HepG2 (cell line): ENCODE results near the gene HELZ.
"Not testable (repeated sequence)": the region's sequence is repeated elsewhere in the genome, so short reads cannot be mapped to it uniquely, and the experiment has no call there.

Experiments used
- EP300 ChIP-seq, 3 experiments: sonication (generic) in 1 of 3; formaldehyde crosslinking in 1 of 3; IDR thresholded peaks; 2 replicates each; pipeline versions ENCODE4 v1.5.1 to v1.6.1; 2011 to 2020; ENCODE audit warnings: low read depth in 2 of 3, low read length in 2 of 3, borderline replicate concordance in 1 of 3, improper control_type of control experiment in 1 of 3, mild to moderate bottlenecking in 1 of 3, missing genetic modification reagents in 1 of 3, moderate library complexity in 1 of 3
- KLF15 ChIP-seq: sonication (generic); formaldehyde crosslinking; IDR thresholded peaks from 2 replicates; pipeline ENCODE4 v1.8.1; 2023; ENCODE audit warnings: borderline replicate concordance, mild to moderate bottlenecking, inconsistent platforms, missing genetic modification reagents, mixed read lengths
- MED1 ChIP-seq: sonication (generic); formaldehyde crosslinking; IDR thresholded peaks from 2 replicates; pipeline ENCODE4 v1.4.0; 2020; ENCODE audit warnings: missing genetic modification reagents
- POLR2A ChIP-seq, 2 experiments: IDR thresholded peaks; 2 replicates each; pipeline ENCODE4 v1.6.1; 2011; ENCODE audit warnings: low read depth in 2 of 2, low read length in 2 of 2, mild to moderate bottlenecking in 1 of 2, moderate library complexity in 1 of 2; ENCODE audit not compliant: insufficient read depth in 1 of 2
- RAD21 ChIP-seq: fragments of 450-650 bp; formaldehyde crosslinking; IDR thresholded peaks from 2 replicates; pipeline ENCODE4 v1.5.0; 2020; ENCODE audit warnings: mild to moderate bottlenecking
- ZNF605 ChIP-seq: sonication (generic); formaldehyde crosslinking; IDR thresholded peaks from 2 replicates; pipeline ENCODE4 v1.8.0; 2022; ENCODE audit warnings: mild to moderate bottlenecking, missing genetic modification reagents

- TF ChIP-seq EP300 (IDR thresholded peaks at IDR 0.05; ENCODE audit: low read depth in 2 of 2, low read length in 2 of 2); EP300 (CRISPR knock-in tag; IDR thresholded peaks at IDR 0.05; ENCODE audit: borderline replicate concordance); MED1 (CRISPR knock-in tag); RAD21 (CRISPR knock-in tag); KLF15 (CRISPR knock-in tag); POLR2A (IDR thresholded peaks at IDR 0.05; ENCODE audit: insufficient read depth in 1 of 2, low read depth in 2 of 2, low read length in 2 of 2); ZNF605 (CRISPR knock-in tag): not testable (repeated sequence)
These were observed 118.5 kb downstream of the HELZ start for GRCh38 chr17:67126543-67126942.
